Measurements from ENCODE around the gene NOC4L.
"Not testable (repeated sequence)": the region's sequence is repeated elsewhere in the genome, so short reads cannot be mapped to it uniquely, and the experiment has no call there.

NOC4L gene

DNA sequence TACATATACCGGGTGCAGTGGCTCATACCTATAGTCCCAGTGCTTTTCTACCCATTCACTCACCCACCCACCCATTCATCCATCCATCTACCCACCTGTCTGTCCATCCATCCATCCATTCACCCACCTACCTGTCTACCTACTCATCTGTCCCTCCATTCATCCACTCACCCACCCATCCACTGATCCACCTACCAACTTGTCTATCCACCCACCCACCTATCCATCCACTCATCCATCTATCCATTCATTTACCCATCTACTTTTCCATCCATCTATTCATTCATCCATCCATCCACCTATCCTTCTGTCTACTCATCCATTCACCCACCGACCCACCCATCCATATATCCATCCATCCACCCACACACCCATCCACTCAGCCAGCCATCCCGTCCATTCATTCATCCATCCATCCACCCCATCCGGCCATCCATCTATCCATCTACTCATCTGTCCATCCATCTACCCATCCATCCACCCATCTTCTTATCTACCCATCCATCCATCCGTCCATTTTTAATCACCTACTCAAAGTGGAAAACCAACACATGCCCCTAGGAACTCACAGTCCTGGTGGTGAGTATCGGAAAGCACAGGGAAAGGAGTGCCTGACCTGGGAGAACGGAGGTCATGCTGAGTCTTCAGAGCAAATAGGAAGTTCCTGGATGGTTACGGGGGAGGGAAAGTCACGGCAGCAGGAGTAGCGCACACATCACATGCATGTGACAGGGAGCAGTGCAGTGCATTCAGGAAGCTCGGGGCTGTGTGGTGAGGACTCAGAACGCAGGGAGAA is 20.1 kb upstream of the NOC4L start:
- no peak for DNase-seq (ENCODE audit: low read depth in 2 of 2)

DNA sequence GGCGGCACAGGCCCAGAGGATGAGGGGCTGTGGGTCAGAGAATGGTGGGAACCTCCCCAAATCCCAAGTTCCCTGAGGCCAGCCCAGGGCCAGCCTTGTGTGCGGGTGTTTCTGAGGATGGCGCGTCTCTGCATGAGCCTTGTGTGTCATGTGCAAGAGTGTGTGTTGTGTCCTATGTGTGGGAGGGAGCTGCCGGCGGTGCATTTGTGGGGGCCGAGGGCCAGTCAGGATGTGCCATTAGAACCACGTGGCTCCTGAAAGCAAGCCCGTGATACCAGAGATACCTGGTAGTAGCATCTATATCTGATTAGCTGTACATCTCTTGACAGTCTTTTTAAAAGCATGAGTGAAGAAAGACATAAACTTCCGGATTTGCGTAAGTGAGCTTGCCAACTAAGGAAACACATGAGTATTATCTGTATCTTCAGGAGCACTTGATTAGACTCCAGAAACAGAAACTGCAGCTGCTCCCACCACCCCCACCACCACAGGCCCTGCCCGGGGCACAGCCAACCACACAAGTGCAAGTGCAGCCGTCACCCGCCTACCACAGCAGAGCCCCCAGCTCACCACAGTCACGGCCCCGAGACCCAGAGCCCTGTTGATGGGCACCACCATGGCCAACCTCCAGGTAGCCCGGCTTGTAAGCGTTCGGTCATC is 19.4 kb upstream of the NOC4L start:
- DNase-seq (ENCODE audit: low read depth in 2 of 2) = no peak

DNA sequence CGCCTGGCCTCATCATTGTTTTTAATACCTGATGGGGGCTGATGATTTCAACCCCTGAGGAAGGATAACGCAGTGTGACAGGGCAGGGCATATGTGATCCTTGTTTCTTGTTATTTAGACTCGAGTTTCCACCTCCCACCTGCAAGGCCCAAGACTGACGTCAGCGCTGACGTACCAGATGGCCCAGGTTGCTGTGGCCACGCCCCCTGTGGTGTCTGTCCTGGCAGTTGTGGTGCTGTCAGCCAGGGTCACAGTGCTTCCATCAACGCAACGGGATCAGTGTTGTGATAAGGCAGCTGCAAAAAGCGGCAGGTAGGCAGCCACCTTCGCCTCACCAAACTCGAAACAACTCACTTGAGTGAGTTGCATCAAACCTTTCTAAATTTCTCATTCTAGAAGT is 18.5 kb upstream of the NOC4L start:
- no peak for DNase-seq (ENCODE audit: low read depth in 2 of 2)

DNA sequence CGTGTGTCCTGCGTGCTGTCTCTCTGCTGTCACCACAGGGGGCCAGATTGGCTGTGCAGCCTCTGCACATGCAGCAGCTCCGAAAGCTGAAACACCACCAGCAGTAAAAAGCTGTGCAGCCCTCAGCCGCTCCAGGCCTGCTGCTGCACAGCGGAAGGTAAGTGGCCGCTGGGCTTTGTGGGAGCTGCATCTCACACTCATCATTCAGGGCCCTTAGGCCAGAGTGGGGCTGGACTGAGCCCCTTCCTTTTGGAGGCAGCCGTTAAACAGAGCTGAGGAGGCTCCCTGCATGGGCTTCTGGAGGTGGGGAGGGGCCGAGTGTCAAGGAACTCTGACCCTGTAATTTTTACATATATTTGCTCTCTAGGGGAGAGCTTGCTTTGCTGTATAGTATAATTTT is 17.2 kb upstream of the NOC4L start:
- DNase-seq (ENCODE audit: low read depth in 2 of 2) = no peak

DNA sequence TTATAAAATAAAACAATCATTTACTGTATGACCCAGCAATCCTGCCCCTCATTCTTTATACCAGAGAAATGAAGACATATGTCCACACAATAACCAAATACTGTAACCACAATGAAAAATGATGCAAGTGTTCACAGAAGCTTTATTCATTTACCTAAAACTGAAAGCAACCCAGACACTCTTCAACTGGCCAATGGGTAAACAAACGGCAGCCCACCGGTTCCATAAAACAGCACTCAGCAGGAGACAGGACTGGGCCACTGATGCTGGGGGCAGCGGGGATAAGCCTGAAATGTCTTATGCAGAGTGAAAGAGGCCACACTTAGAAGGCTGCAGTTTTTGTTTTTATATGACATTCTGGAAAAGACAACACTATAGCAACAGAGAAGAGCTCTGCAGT is 15.2 kb upstream of the NOC4L start:
- no peak for DNase-seq (ENCODE audit: low read depth in 2 of 2)

DNA sequence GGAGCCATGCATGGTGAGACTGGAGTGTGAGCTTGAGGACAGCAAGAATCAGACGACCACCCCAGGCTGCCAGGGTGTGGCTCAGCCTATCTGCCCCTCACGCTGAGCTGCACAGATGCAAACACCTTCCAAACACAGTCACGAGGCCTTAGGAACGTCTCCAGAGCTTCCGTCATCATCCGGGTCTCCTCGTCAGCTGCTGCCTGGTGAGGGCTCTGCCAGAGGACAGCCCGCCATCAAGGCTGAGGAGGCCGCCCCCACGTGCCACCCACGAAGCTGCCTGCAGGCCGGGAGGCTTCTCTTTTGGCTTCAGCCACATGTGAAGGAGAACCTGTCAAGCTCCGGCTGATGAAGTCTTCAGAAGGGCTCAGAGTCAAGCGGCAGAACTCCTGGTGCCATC is 13.6 kb upstream of the NOC4L start:
- no peak for DNase-seq (ENCODE audit: low read depth in 2 of 2)

DNA sequence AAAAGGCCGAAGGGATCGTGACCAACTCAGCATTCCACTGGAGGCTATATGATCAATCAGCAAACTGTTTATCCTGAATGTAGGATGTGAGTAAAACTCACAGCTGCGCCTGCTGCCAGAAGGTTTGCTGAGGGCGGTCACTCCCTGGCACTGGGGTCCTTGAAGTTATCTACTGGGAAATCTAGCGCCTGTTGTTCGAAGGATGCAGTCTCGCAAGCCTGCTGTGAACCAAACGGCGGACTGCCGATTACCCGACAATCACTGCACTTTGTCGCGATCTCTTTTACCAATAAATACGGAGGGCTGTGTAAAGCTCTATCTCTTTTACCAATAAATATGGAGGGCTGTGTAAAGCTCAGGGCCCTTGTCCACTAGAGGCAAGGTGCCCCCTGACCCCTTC is 13.0 kb upstream of the NOC4L start:
- no peak for DNase-seq (ENCODE audit: low read depth in 2 of 2)

DNA sequence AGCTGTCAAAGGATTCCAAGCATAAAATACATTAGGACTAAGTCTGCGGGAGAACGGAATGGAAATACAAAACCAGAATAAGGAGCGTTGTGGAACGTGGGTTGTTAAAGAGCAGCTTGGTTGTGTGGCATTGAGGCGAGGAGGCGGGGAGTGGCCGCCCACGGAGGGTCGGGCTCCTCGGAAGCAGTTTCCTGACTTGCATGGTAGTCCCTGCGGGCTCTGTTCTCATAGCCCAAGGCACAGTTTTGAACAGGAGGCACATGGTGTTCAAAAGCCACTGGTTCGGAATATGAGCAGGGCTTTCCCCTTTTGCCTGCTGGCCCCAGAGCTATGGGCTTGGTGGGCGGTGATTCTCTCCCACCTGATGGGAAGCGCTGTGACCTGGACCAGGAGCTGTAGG is 12.3 kb upstream of the NOC4L start:
- no peak for DNase-seq (ENCODE audit: low read depth in 2 of 2)

DNA sequence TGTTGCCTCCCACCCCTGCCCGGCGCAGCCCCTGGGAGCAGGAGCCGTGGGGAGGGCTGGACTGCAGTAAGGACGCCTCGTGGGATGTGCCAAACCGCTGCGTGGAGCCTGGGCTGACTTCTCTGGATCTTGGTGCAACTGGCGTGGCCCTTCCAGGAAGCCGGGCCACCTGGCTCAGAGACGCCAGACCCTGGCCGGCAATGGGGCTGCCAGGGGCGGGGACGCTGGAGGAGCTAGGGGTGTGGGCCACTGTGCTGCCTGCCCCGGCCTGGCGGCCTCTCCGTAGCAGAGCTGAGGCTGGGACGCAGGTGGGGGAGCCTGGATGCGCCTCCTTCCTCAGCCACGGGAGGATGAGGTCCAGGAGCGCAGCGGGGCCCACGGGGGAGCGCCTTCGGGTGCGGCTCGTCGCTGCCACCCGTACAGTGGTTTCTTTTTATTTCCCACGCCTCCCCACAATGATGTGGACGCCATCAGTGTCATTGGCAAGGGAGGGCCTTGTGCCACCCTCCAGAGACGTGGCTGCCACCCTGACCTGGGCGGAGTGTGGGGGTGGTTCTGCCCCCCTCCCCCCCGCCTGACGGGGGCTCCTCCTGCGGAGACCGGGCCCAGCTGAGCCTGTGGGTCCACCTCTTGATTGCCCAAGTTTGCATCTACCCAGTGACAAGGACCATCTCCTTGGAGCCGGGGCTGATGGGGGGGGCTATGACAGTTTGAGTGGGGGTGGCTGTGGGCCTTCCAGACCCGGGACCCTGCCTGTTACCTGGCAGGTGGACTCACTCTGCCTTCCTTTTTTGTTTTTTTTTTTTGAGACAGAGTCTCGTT is 11.4 kb upstream of the NOC4L start:
- no peak for DNase-seq (ENCODE audit: low read depth in 2 of 2)

DNA sequence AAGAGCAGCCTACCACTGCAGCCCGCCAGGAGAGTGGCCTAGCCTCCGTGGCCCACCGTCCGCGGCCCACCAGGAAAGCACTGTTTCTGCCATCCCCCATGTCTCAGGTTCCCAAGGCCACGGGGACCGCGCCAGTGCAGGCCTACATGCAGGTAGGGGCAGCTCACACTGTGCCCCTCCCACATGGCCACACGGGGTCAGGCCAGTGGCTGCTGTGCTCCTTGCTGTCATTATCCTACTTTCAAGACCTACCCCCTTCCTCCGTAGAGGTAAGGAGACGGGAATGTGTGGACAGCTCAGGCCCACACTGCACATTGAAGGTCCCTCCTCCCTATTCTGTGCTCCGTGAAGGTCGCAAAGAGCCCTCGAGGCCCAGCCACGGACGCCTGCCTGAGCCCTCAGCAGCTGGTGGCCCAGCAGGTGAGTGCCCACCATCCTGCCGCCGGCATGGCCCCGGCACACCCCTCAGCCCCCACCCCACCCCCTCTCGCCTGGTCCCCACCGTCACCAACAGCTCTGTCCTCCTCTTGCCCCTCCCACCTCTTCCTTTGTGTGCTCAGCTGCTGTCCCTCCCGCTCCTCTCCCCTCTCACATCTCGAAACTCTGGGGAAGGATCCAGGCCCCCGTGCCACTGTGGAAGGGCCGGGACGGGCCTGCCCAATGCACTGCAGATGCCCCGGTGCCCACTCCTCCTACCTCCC is 10.2 kb upstream of the NOC4L start:
- no peak for DNase-seq (ENCODE audit: low read depth in 2 of 2)

DNA sequence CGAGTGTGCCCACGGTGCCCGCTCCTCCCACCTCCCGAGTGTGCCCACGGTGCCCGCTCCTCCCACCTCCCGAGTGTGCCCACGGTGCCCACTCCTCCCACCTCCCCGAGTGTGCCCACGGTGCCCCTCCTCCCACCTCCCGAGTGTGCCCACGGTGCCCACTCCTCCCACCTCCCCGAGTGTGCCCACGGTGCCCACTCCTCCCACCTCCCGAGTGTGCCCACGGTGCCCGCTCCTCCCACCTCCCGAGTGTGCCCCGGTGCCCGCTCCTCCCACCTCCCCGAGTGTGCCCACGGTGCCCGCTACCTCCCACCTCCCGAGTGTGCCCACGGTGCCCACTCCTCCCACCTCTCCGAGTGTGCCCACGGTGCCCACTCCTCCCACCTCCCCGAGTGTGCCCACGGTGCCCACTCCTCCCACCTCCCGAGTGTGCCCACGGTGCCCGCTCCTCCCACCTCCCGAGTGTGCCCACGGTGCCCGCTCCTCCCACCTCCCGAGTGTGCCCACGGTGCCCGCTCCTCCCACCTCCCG is 9.5 kb upstream of the NOC4L start:
- not testable (repeated sequence) for DNase-seq (ENCODE audit: low read depth in 2 of 2)

DNA sequence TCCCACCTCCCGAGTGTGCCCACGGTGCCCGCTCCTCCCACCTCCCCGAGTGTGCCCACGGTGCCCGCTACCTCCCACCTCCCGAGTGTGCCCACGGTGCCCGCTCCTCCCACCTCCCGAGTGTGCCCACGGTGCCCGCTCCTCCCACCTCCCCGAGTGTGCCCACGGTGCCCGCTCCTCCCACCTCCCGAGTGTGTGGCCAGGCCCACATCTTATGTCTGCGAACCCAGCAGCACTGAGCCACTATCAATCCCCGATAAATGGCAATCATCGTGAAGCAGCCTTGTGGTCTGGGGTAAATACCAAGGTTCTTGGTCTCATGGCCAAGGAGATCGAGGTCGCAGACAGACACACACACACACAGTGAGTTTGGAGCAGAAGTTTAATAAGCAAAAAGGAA is 8.0 kb upstream of the NOC4L start:
- not testable (repeated sequence) for DNase-seq (ENCODE audit: low read depth in 2 of 2)

DNA sequence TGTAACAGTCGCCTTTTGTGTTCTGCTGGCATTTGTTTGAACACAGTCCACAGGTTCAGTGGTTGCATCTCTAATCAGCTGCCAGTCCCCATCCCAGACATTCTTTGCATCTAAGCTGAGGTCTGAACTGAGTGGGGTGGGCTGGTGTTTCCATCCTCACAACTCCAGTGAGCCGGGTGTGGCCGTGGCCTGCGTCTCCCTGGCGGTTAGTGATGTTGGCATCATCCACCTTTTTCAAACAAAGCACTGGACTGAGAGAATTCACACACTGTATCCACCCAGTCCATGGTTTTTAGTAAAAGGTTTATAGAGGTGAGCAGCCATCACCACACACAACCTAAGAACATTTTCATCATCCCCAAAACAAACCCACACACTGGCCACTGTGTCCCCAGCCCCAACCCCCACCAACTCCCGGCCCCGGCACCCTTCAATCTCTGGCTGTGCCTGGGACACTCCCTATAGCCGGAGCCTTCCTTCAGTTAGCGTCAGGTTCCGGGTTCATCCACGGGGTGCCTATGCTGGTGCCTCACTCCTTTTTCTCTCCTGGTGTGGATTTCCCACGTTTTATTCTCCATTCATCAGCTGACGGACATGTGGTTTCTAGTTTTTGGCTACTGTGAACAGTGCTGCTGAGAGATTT is 6.7 kb upstream of the NOC4L start:
- DNase-seq (ENCODE audit: low read depth in 2 of 2) = no peak

DNA sequence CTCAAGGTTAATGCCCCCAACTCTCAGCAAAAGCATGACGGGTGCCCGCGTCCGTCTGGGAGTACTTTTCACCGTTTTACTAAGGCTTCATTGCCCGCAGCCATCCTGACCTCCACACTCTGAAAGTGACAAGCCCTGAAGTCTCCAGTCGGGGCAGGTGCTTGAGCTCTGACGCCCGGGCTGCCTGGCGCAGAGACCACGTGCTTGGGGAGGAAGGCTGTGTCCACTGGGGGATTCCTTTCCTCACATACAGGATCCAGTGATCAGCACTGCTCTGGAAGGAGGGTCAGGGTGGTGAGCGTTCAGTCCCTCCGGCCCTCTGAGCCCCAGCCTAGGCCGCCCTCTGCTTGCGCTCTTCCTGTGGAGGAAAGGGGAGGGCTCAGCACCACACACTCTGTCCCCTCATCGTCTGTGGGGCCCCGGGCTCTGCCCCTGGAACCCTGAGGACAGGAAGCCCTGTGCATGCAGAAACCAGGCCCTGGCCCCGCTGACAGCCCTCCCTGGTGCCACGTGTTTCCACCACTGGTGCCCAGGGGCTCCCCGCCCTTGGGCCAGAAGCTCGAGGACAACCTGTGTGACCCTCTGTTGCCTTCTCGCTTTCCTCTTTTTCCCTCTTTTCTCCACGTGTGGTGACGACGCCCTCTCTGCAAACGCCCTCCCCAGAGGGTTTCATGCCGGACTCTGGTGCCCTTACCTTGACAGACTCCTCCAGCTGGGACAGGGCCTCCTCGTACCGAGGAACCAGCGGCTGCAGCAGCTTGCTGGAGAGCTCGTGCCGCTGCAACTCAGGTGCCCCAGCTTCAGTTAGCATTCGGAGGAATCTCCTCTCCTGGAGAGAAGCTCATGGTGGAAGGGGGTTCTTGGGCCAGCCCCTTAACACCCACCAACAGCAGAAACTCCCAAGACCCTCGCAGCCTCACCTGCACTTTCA is 5.1 kb upstream of the NOC4L start:
- no peak for DNase-seq (ENCODE audit: low read depth in 2 of 2)

DNA sequence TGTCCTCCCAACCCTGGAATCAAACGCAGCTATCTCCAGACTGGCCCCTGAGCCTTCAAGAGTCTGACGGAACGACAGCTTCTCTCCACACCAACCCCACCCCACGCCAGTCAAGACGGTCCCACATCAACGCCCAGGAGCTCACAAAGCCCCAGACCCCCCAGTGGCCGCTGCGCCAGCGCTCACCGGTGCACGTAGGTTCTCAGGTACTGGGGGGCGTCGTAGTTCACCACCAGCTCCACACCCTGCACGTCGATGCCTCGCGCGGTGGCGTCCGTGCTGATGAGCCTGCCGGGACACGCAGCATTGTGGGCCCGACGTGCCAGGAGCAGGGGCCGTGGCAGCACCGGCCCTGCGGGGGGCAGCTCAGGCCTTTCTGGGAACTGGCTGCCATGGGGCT is 4.3 kb upstream of the NOC4L start:
- no peak for DNase-seq (ENCODE audit: low read depth in 2 of 2)

DNA sequence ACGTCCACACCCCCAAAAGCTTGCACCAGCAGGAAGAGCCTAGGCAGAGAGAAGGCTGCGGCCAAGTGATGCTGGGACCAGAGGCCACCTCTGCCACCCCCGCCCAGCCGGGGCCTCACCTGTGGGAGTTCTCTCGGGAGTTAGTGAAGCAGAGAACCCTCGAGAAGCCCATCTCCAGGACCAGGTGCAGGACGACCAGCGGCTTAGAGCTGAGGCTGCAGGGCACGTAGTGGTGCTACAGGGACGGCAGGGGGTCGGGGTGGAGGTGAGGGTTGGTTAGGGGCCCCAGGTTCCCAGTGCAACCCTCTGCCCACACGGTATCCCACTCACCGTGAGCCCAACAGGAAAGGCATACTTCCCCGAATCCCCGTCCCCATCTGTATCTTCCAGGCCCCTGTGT is 3.8 kb upstream of the NOC4L start:
- no peak for DNase-seq (ENCODE audit: low read depth in 2 of 2)

DNA sequence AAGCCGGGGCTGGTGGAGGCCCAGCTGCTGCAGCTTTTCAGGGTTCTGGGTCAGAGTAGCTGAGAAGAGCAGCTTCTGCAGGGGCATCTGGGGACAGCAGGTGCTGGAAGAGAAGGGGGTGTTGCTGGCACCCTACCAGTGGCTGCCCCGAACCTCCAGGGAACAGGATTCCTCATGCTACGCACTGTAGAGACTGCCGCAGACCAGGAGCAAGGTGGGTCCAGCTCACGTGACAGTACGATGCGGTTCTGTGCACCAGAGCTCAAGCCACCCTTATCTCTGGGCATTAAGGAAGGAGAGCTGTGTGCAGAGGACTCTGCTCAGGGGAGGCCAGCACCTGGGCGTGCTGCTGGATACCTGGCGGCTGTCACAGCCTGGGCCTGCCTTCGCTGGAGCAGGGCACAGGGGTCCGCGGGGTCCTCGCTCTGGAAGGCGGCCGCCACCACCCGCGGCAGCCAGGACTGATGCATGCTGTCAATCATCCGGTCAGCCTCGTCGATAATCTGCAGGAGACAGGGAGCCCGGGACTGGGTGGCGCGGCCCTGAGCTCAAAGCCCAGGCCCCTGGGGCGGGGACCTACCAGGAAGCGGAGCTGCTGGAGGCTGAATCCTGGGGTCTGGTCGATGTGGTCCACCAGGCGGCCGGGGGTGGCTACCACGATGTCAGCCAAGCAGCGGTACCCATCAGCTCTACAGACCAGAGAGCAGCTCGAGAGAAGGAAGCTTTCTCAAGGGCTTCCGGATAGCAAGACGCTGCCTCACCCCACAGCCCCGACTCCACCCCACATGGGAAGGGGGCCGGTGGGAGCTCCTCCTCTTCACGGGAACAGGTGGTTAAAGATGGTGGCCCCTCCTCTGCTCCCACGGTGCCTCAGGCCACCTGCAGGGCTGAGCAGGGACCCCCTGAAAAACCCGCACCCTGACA is 3.1 kb upstream of the NOC4L start:
- no peak for DNase-seq (ENCODE audit: low read depth in 2 of 2)

DNA sequence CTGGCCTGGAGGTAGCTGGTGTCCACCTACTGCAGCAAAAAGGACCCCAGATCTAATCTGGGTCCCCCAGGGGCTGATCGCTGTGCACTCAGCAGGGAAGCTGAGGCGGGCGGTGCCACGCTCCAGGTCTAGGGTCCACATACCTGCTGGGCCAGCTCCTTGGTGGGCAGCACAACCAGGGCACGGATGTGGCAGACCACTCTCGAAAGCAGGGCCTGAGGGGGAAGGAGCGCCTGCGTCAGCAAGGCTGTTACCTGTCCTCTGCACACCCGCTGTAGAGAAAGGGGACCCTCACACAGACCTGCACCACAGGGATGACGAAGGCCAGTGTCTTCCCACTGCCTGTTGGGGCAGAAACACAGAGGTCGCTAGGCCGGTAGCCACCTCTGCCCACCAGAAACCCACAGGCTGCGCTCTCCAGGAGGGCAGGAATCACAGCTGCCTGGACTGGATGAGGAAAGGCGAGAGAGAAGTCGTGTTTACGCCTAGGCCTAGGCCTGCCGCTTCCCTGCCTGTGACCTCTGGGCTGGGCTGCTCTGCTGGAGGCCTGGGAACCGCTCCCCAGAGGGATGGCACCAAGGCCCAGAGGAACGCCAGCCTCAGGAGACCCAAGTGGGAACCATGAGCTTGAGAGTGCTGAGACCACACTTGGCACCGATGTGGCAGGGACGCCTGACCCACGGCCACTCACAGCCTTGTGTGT is 2.1 kb upstream of the NOC4L start:
- DNase-seq (ENCODE audit: low read depth in 2 of 2) = no peak

Data from stimulated activated CD4-positive, alpha-beta T cell treated with anti-CD3 and anti-CD28 coated beads, Interleukin-15, amount 100 ng/mL, for 48 hours (primary cell).